Measurements from ENCODE around the gene TMC5.
"Not testable (repeated sequence)": the region's sequence is repeated elsewhere in the genome, so short reads cannot be mapped to it uniquely, and the experiment has no call there.

Gene TMC5

GRCh38 chr16:19382887-19383816 lies 34.5 kb upstream of the TMC5 start:
- Histone ChIP-seq H3K4me2 (peak overlapping the region; percentile 55), H3K27ac (no peak overlapping the region), H4K20me1 (no peaks in the 10 kb centered on the region; the same call in 1 of the 2 replicates), H3K9ac (no peak overlapping the region), H3K4me3 (no peak overlapping the region), H3K36me3 (no peaks in the 10 kb centered on the region), H3K27me3 (0 out of 2 replicates have a peak, but pooled peaks cover 5% of the 10 kb centered on the region), H3K9me3 (0 out of 2 replicates have a peak, but pooled peaks cover 5% of the 10 kb centered on the region), H3K4me1 (peaks cover 44% of the 10 kb centered on the region)
- no peak for TF ChIP-seq Cebpa-rat (IDR thresholded peaks at IDR 0.05)

GRCh38 chr16:19384656-19385055 lies 33.0 kb upstream of the TMC5 start:
- no peaks in the 10 kb centered on the region; the same call in 1 of the 2 replicates for H4K20me1 ChIP-seq
- TF ChIP-seq Cebpa-rat (IDR thresholded peaks at IDR 0.05), result no peak
- H3K4me1 ChIP-seq, result peaks cover 41% of the 10 kb centered on the region
- 0 out of 2 replicates have a peak, but pooled peaks cover 5% of the 10 kb centered on the region for H3K9me3 ChIP-seq
- H3K9ac ChIP-seq, result no peak overlapping the region
- H3K4me2 ChIP-seq, result no peak overlapping the region
- H3K27me3 ChIP-seq, result 0 out of 2 replicates have a peak, but pooled peaks cover 5% of the 10 kb centered on the region
- H3K4me3 ChIP-seq, result no peak overlapping the region
- H3K36me3 ChIP-seq, result no peaks in the 10 kb centered on the region
- no peak overlapping the region for H3K27ac ChIP-seq

- Histone ChIP-seq H4K20me1 (no peaks in the 10 kb centered on the region; the same call in 1 of the 2 replicates), H3K4me1 (peaks cover 23% of the 10 kb centered on the region), H3K27me3 (0 out of 2 replicates have a peak, but pooled peaks cover 5% of the 10 kb centered on the region), H3K9me3 (peaks cover 23% of the 10 kb centered on the region), H3K27ac (no peak overlapping the region), H3K9ac (no peak overlapping the region), H3K36me3 (no peaks in the 10 kb centered on the region), H3K4me3 (no peak overlapping the region), H3K4me2 (no peak overlapping the region)
- TF ChIP-seq Cebpa-rat (IDR thresholded peaks at IDR 0.05), result no peak
Observed at GRCh38 chr16:19386525-19386924, 31.2 kb upstream of the TMC5 start.

GRCh38 chr16:19389246-19389645 lies 28.4 kb upstream of the TMC5 start:
- H3K27ac ChIP-seq, result no peak overlapping the region

GRCh38 chr16:19391185-19391776 lies 26.4 kb upstream of the TMC5 start:
- peaks cover 27% of the 10 kb centered on the region for H3K9me3 ChIP-seq
- H4K20me1 ChIP-seq, H3K9ac ChIP-seq, H3K4me3 ChIP-seq, H3K27ac ChIP-seq, H3K4me2 ChIP-seq, H3K27me3 ChIP-seq, H3K4me1 ChIP-seq, H3K36me3 ChIP-seq: not testable (repeated sequence)

More at GRCh38 chr16:19389246-19389645, 28.4 kb upstream of the TMC5 start:
- Histone ChIP-seq H3K9ac (no peak overlapping the region), H3K27me3 (no peaks in the 10 kb centered on the region), H4K20me1 (no peaks in the 10 kb centered on the region), H3K9me3 (peaks cover 27% of the 10 kb centered on the region), H3K4me3 (no peak overlapping the region), H3K36me3 (no peaks in the 10 kb centered on the region), H3K4me1 (0 out of 2 replicates have a peak, but pooled peaks cover under 1% of the 10 kb centered on the region), H3K4me2 (no peak overlapping the region)
- no peak for TF ChIP-seq Cebpa-rat (IDR thresholded peaks at IDR 0.05)

GRCh38 chr16:19392352-19392751 lies 25.3 kb upstream of the TMC5 start:
- Histone ChIP-seq H3K27me3 (no peaks in the 10 kb centered on the region), H3K4me3 (no peak overlapping the region), H3K9ac (no peak overlapping the region), H3K36me3 (no peaks in the 10 kb centered on the region), H4K20me1 (no peaks in the 10 kb centered on the region), H3K4me1 (no peaks in the 10 kb centered on the region), H3K27ac (no peak overlapping the region), H3K9me3 (peaks cover 24% of the 10 kb centered on the region), H3K4me2 (no peak overlapping the region)
- no peak for TF ChIP-seq Cebpa-rat (IDR thresholded peaks at IDR 0.05)

- H3K9ac ChIP-seq, result no peak overlapping the region
- no peak overlapping the region for H3K4me3 ChIP-seq
- TF ChIP-seq Cebpa-rat (IDR thresholded peaks at IDR 0.05), result no peak
- H3K27ac ChIP-seq, result no peak overlapping the region
- H3K4me1 ChIP-seq, result no peaks in the 10 kb centered on the region
- H3K4me2 ChIP-seq, result no peak overlapping the region
- no peaks in the 10 kb centered on the region for H3K27me3 ChIP-seq
- H3K9me3 ChIP-seq, result peaks cover 22% of the 10 kb centered on the region
- H4K20me1 ChIP-seq, result no peaks in the 10 kb centered on the region
- no peaks in the 10 kb centered on the region for H3K36me3 ChIP-seq
Observed at GRCh38 chr16:19393226-19394111, 24.2 kb upstream of the TMC5 start.

GRCh38 chr16:19395646-19396267 lies 21.9 kb upstream of the TMC5 start:
- H3K4me2 ChIP-seq, H3K4me1 ChIP-seq, H3K9ac ChIP-seq, H4K20me1 ChIP-seq, H3K27me3 ChIP-seq, H3K36me3 ChIP-seq, H3K27ac ChIP-seq, H3K4me3 ChIP-seq: not testable (repeated sequence)
- peaks cover 18% of the 10 kb centered on the region for H3K9me3 ChIP-seq

GRCh38 chr16:19396555-19397011 lies 21.1 kb upstream of the TMC5 start:
- TF ChIP-seq Cebpa-rat (IDR thresholded peaks at IDR 0.05), result no peak

GRCh38 chr16:19397373-19397772 lies 20.3 kb upstream of the TMC5 start:
- H3K4me3 ChIP-seq, H3K4me2 ChIP-seq, H3K27me3 ChIP-seq, H3K9ac ChIP-seq, H3K36me3 ChIP-seq, H3K4me1 ChIP-seq, H3K27ac ChIP-seq, H4K20me1 ChIP-seq: not testable (repeated sequence)
- peaks cover 22% of the 10 kb centered on the region for H3K9me3 ChIP-seq

More at GRCh38 chr16:19396555-19397011, 21.1 kb upstream of the TMC5 start:
- peaks cover 18% of the 10 kb centered on the region for H3K9me3 ChIP-seq
- H3K27me3 ChIP-seq, result no peaks in the 10 kb centered on the region
- no peaks in the 10 kb centered on the region for H3K36me3 ChIP-seq
- no peak overlapping the region for H3K9ac ChIP-seq
- H3K4me2 ChIP-seq, result no peak overlapping the region
- no peaks in the 10 kb centered on the region for H4K20me1 ChIP-seq
- no peaks in the 10 kb centered on the region for H3K4me1 ChIP-seq
- H3K27ac ChIP-seq, result no peak overlapping the region
- H3K4me3 ChIP-seq, result no peak overlapping the region

All from BLaER1 (cell line).